Fibroblast of lung (primary cell): ENCODE results near the gene CRACDL. TPM values are rescaled to one million over a fixed set of nuclear protein-coding genes. Genes with fewer than 3 reads are reported as not detected.

Experiments
- DNase-seq, 2 donors: peaks; one replicate each; pipeline versions ENCODE4 v3.0.0 to v3.0.0-alpha.2; 2010; ENCODE audit warnings: low read depth in 2 of 2
- H2AFZ ChIP-seq: 2 replicates; pipeline ENCODE4 v1.5.1; 2012; ENCODE audit warnings: low read length, control low read depth, inconsistent platforms
- H3K27ac ChIP-seq: 2 replicates; pipeline ENCODE4 v1.5.1; 2011; ENCODE audit warnings: low read length, control low read depth; ENCODE audit not compliant: insufficient read depth
- H3K27me3 ChIP-seq: 2 replicates; pipeline ENCODE4 v1.5.1; 2011; ENCODE audit warnings: mild to moderate bottlenecking, low read length; ENCODE audit not compliant: control insufficient read depth, insufficient read depth
- H3K36me3 ChIP-seq: 2 replicates; pipeline ENCODE4 v1.5.1; 2011; ENCODE audit warnings: low read length; ENCODE audit not compliant: control insufficient read depth, insufficient read depth
- H3K4me1 ChIP-seq: 2 replicates; pipeline ENCODE4 v1.5.1; 2011; ENCODE audit warnings: low read length; ENCODE audit not compliant: control insufficient read depth, insufficient read depth; ENCODE audit errors: extremely low read depth
- H3K4me2 ChIP-seq: 2 replicates; pipeline ENCODE4 v1.5.1; 2011; ENCODE audit warnings: low read length, control low read depth; ENCODE audit not compliant: insufficient read depth; ENCODE audit errors: extremely low read depth
- H3K4me3 ChIP-seq, 4 experiments: fragments of 200-600 bp in 1 of 4; sonication (generic) in 1 of 4; replicated peaks in 1 of 4; 2 replicates each; pipeline ENCODE4 v1.5.1; 2011 to 2016; ENCODE audit warnings: low read length in 4 of 4, low read depth in 3 of 4, mild to moderate bottlenecking in 3 of 4, control low read depth in 2 of 4, inconsistent platforms in 1 of 4, mixed read lengths in 1 of 4; ENCODE audit not compliant: insufficient read depth in 1 of 4; ENCODE audit errors: control extremely low read depth in 1 of 4
- H3K79me2 ChIP-seq: 2 replicates; pipeline ENCODE4 v1.5.1; 2012; ENCODE audit warnings: mild to moderate bottlenecking, low read length, inconsistent platforms; ENCODE audit not compliant: control insufficient read depth, insufficient read depth
- H3K9ac ChIP-seq: 2 replicates; pipeline ENCODE4 v1.5.1; 2011; ENCODE audit warnings: mild to moderate bottlenecking, low read length, control low read depth; ENCODE audit not compliant: insufficient read depth
- H3K9me3 ChIP-seq: 2 replicates; pipeline ENCODE4 v1.5.1; 2012; ENCODE audit warnings: low read depth, low read length; ENCODE audit not compliant: control insufficient read depth, insufficient read depth
- H4K20me1 ChIP-seq: 2 replicates; pipeline ENCODE4 v1.5.1; 2011; ENCODE audit warnings: low read length; ENCODE audit not compliant: control insufficient read depth, insufficient read depth; ENCODE audit errors: extremely low read depth
- EZH2 ChIP-seq: IDR thresholded peaks from 2 replicates; pipeline ENCODE4 v1.5.1; 2012; ENCODE audit warnings: low read length, control low read depth, mild to moderate bottlenecking; ENCODE audit errors: missing control alignments
- polyA plus RNA-seq, 2 donors: library from polyadenylated mRNA; depleted of rRNA in 1 of 2; stranded (reverse) in 1 of 2; unstranded in 1 of 2; fragments of >200 nt; gene quantifications; 2 replicates each; pipeline ENCODE4 v1.2.1, GENCODE V29; 2011 to 2012; ENCODE audit warnings: missing spikeins in 1 of 2
- total RNA-seq: library from RNA; depleted of rRNA; stranded (reverse); fragments of >200 nt; gene quantifications from 2 replicates; pipeline ENCODE4 v1.2.1, GENCODE V29; 2014
- TF ChIP-seq, protein P1 (sequence below), 2 donors: IDR thresholded peaks in 1 of 2; conservative IDR thresholded peaks in 1 of 2; 1 replicate in 1 of 2; 2 replicates in 1 of 2; pipeline ENCODE4 v1.5.1; 2011 to 2012; ENCODE audit warnings: low read length in 2 of 2, control low read depth in 1 of 2, inconsistent platforms in 1 of 2, low read depth in 1 of 2, mild to moderate bottlenecking in 1 of 2

Gene CRACDL
- total and polyA plus RNA-seq, 2 donors (not counting 1 experiment from before 2014, with no cell fraction given), result not detected

DNA sequence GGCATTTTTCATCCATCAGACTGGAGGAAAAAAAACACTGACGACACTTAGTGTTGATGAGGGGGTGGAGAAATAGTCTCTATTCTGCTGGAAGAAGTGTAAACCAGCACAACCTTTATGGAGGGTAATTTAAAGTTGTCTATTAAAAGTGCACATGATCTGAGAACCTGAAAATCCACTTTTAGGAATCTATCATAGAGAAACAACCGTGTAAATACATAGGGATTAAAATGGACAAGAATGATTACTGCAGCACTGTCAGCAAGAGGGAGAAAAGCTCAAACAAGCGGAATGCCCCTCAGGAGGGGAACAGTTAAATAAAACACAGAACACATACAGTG is 125.5 kb downstream of the CRACDL start:
- DNase-seq, result no peak
- no peak overlapping the region for H3K9ac ChIP-seq
- H3K27ac ChIP-seq, result no peak overlapping the region
- no peaks in the 10 kb centered on the region for H3K36me3 ChIP-seq
- H3K9me3 ChIP-seq, result no peaks in the 10 kb centered on the region
- no peaks in the 10 kb centered on the region for H4K20me1 ChIP-seq
- H3K27me3 ChIP-seq, result no peaks in the 10 kb centered on the region
- no peaks in the 10 kb centered on the region for H3K79me2 ChIP-seq
- H3K4me3 ChIP-seq, result no peak overlapping the region
- H2AFZ ChIP-seq, result no peak overlapping the region
- TF ChIP-seq EZH2, result no peak
- TF ChIP-seq, protein P1, sequence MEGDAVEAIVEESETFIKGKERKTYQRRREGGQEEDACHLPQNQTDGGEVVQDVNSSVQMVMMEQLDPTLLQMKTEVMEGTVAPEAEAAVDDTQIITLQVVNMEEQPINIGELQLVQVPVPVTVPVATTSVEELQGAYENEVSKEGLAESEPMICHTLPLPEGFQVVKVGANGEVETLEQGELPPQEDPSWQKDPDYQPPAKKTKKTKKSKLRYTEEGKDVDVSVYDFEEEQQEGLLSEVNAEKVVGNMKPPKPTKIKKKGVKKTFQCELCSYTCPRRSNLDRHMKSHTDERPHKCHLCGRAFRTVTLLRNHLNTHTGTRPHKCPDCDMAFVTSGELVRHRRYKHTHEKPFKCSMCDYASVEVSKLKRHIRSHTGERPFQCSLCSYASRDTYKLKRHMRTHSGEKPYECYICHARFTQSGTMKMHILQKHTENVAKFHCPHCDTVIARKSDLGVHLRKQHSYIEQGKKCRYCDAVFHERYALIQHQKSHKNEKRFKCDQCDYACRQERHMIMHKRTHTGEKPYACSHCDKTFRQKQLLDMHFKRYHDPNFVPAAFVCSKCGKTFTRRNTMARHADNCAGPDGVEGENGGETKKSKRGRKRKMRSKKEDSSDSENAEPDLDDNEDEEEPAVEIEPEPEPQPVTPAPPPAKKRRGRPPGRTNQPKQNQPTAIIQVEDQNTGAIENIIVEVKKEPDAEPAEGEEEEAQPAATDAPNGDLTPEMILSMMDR (conservative IDR thresholded peaks at IDR 0.05 in 1 of 2, IDR thresholded peaks at IDR 0.05 in 1 of 2; ENCODE audit: low read depth in 1 of 2, low read length in 2 of 2), result no peak
- H3K4me2 ChIP-seq, result no peak overlapping the region
- no peaks in the 10 kb centered on the region for H3K4me1 ChIP-seq

DNA sequence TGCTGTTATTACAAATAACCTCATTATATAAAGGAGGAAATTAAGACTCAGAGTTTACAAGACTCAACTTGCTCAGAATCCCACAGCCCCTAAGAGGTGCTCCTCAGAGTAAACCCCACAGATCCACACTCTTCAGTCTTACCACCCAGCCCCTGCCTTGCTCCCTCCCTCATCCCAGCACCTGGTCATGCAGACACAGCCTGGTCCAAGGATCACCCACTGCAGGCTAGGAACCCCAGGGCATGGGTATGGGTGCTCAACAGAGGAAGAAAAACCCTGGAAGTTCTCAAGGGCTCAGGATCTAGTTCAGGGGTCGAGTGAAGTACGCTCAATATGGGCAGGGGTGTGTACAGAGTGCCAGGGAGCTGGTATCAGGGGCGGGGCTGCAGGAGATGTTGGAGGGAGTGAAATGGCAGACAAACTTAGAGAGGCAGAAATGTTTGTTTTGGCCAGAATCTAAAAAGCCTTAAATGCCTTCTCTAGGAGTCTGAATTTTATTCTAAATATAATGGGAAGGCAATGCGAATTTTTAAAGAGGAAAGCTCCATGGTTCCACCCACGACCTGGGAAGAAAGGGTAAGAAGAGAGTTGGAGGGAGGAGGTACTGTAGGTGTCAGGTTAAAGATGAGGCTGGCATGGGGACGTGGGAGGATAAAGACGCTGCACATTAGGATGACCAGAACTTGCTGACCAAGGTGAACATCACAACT is 126.0 kb downstream of the CRACDL start:
- Histone ChIP-seq H3K27ac (no peak overlapping the region), H2AFZ (no peak overlapping the region), H3K36me3 (no peaks in the 10 kb centered on the region), H3K9me3 (no peaks in the 10 kb centered on the region), H4K20me1 (no peaks in the 10 kb centered on the region), H3K4me1 (no peaks in the 10 kb centered on the region), H3K27me3 (no peaks in the 10 kb centered on the region), H3K79me2 (no peaks in the 10 kb centered on the region), H3K4me2 (no peak overlapping the region), H3K9ac (no peak overlapping the region), H3K4me3 (no peak overlapping the region)
- TF ChIP-seq, protein P1 (conservative IDR thresholded peaks at IDR 0.05 in 1 of 2, IDR thresholded peaks at IDR 0.05 in 1 of 2; ENCODE audit: low read depth in 1 of 2, low read length in 2 of 2), result no peak
- no peak for TF ChIP-seq EZH2
- DNase-seq, result no peak

DNA sequence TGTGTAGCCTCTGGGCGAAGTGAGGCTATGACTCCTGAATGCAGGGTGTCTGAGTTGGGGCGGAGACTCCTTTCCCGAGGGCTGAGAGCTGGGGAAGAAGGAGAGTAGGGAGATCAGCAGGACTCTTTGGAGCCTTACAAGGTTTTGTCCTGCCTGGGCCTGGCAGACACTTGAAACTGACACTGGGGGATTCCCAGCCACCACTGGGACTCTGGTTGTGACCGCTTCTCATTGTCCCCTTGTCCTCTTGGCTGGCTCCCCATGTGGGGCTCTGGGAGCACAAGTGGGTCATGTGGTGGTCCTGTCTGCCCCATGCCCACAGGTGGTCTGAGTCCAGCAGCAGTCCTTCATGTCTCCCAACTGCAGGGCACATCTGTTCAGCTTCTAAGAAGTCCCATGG is 126.9 kb downstream of the CRACDL start:
- no peak for DNase-seq
- H3K9me3 ChIP-seq, result no peaks in the 10 kb centered on the region
- no peak overlapping the region for H3K27ac ChIP-seq
- no peaks in the 10 kb centered on the region for H3K36me3 ChIP-seq
- no peaks in the 10 kb centered on the region for H3K79me2 ChIP-seq
- TF ChIP-seq, protein P1 (conservative IDR thresholded peaks at IDR 0.05 in 1 of 2, IDR thresholded peaks at IDR 0.05 in 1 of 2; ENCODE audit: low read depth in 1 of 2, low read length in 2 of 2), result no peak
- no peak for TF ChIP-seq EZH2
- H4K20me1 ChIP-seq, result no peaks in the 10 kb centered on the region
- no peaks in the 10 kb centered on the region for H3K27me3 ChIP-seq
- no peaks in the 10 kb centered on the region for H3K4me1 ChIP-seq
- no peak overlapping the region for H3K4me2 ChIP-seq
- no peak overlapping the region for H3K9ac ChIP-seq
- no peak overlapping the region for H2AFZ ChIP-seq
- no peak overlapping the region for H3K4me3 ChIP-seq
